AG04449 (cell line): Measurements from ENCODE around the gene DCAF10.
A peak's percentile ranks its signal among the peaks of the same experiment; 100 is the strongest.

ENCODE experiments used
- CTCF ChIA-PET: fragments of 350-600 bp; formaldehyde crosslinking; extraction: SDS; loops from one replicate; lab custom pipeline; 2021; ENCODE audit warnings: antibody characterized with exemption; lab: Yijun Ruan, JAX
- POLR2A ChIA-PET: fragments of 400-600, 350-600 bp; formaldehyde crosslinking; extraction: SDS; loops from one replicate; lab custom pipeline; 2020; ENCODE audit warnings: antibody characterized with exemption, inconsistent platforms; lab: Yijun Ruan, JAX
- DNase-seq: peaks from one replicate; pipeline ENCODE4 v3.0.0-alpha.2; 2010; ENCODE audit warnings: low read depth, low spot score
- H3K4me3 ChIP-seq: 2 replicates; pipeline ENCODE4 v1.5.1; 2011; ENCODE audit warnings: low read depth, mild to moderate bottlenecking, control low read depth, low read length
- TF ChIP-seq, protein P1 (sequence below): IDR thresholded peaks from one replicate; pipeline ENCODE4 v1.5.1; 2011; ENCODE audit warnings: mild to moderate bottlenecking, moderate library complexity, low read length, control low read depth, inconsistent platforms; ENCODE audit not compliant: insufficient read depth; ENCODE audit errors: missing control alignments

DCAF10 gene

DNA sequence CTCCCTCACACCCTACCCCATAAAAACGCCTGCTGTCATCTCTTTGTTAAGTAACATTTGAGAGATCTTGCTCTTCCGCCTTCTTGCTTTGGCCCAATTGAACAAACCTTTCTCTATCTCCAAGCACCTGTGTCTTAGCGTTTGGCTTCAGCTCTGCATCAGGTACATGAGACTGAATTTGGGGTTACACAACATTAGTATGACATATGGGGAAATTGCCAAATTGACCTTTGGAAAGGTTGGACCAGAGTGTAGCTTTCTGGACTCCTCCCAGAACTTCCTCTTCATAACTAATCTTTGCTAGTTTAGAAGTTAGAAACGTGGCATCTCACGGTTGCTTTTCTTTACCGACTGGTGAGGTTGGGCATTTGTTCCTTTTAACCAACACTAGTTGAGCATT, 12.3 kb upstream of the DCAF10 start:
- TF ChIP-seq, protein P1, sequence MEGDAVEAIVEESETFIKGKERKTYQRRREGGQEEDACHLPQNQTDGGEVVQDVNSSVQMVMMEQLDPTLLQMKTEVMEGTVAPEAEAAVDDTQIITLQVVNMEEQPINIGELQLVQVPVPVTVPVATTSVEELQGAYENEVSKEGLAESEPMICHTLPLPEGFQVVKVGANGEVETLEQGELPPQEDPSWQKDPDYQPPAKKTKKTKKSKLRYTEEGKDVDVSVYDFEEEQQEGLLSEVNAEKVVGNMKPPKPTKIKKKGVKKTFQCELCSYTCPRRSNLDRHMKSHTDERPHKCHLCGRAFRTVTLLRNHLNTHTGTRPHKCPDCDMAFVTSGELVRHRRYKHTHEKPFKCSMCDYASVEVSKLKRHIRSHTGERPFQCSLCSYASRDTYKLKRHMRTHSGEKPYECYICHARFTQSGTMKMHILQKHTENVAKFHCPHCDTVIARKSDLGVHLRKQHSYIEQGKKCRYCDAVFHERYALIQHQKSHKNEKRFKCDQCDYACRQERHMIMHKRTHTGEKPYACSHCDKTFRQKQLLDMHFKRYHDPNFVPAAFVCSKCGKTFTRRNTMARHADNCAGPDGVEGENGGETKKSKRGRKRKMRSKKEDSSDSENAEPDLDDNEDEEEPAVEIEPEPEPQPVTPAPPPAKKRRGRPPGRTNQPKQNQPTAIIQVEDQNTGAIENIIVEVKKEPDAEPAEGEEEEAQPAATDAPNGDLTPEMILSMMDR: no peak
- DNase-seq: no peak
- ChIA-PET CTCF (no interaction called here), POLR2A (no interaction called here)
- H3K4me3 ChIP-seq: no peak overlapping the region

DNA sequence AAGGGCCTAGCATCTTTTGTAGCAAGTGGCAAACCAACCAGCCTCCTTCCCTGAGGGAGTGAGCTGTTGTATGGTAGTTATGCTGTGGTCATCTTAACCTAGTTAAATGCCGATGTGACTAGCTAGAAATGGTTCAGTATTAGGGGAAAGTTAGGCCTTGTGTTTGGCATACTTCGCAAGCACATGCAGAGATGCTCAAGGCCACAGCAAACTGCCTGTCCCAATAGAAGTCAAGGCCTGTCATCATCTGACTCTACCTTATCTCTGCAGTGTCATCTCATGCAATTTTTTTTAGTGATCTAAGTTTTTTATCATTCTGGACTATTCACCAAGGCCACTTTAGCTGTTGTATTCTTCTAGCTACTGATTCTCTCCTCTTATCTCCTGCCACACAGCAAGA, 10.5 kb upstream of the DCAF10 start:
- no peak for DNase-seq
- POLR2A ChIA-PET: no interaction called here
- TF ChIP-seq, protein P1: no peak
- no peak overlapping the region for H3K4me3 ChIP-seq
- CTCF ChIA-PET: no interaction called here

DNA sequence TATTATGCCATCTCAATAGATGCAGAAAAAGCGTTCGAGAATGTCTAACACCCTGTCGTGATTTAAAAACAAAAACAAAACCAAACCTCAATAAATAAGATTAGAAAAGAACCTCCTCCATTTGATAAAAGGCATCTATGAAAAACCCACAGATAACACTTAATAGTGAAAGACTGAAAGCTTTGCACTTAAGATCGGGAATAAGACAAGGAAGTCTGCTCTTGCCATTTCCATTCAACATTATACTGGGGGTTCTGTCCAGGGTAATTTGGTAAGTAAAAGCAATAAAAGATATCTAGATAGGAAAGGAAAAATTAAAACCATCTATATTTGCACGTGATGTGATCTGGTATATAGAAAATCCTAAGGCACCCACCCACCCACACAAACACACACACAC, 8.5 kb upstream of the DCAF10 start:
- CTCF ChIA-PET: no interaction called here
- DNase-seq: no peak
- H3K4me3 ChIP-seq: no peak overlapping the region
- TF ChIP-seq, protein P1: no peak
- POLR2A ChIA-PET: no interaction called here

DNA sequence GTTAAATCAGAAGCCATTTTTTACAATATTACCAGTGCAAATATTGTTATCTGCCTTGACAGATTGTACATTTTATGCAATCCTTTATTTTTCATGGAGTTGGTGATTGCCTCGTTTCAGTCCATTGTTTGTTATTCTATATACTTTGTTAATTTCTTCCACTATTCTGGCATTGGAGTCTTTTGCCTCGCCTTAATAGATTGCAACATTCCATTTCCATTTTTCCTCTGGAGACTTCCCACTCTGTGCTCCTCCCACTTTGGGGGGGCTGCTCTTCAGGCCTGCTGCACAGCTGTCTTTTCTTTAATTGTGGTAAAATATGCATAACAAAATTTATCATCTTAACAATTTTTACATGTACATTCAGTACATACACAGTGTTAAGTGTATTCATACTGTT, 4.4 kb upstream of the DCAF10 start:
- TF ChIP-seq, protein P1: no peak
- no peak overlapping the region for H3K4me3 ChIP-seq
- CTCF ChIA-PET: no interaction called here
- POLR2A ChIA-PET: no interaction called here
- no peak for DNase-seq

DNA sequence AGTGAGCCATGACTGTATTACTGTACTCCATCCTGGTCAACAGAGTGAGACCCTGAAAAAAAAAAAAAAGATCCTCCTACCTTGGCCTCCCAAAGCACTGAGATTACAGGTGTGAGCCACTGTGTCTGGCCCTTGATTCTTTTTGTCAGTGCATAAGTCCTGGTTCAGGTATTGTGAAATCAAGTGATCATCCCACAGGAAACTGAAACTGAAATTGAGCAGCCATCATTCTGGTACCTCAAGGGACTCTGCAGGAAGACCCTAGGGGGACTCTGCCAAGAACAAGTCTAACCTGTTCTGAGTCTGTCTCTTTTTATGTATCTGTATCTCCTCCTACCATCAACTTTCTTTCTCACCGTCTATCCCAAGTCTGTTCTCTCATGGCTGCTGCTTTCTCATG, 1.9 kb upstream of the DCAF10 start:
- ChIA-PET CTCF (no interaction called here), POLR2A (no interaction called here)
- DNase-seq: no peak
- TF ChIP-seq, protein P1: no peak
- H3K4me3 ChIP-seq: no peak overlapping the region

DNA sequence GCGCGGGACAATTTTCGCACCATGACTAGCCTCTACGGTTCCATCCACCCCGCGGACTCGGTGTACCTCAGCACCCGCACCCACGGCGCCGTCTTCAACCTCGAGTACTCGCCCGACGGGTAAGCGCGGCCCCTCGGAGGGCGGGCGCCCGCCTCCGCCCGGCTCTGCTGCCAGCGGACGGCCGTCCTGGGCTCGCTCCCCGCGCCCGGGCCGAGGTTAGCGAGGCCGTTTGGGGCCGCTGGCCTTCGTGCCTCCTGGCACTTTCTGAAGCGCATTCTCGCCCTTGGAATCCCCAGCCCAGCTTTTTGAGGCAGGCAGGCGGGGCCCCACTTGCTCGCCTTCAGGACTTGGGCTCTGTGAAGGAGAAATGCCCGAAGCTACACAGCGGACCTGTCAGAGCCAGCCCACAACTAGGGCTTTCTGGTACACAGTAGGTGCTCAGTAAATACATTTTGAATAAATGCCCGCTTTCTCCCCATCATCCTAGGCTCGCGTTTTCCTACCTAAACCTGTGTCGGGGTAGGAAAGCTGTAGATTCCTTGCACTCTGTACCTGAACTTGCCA, 772 bp downstream of the DCAF10 start:
- TF ChIP-seq, protein P1: no peak
- peak overlapping the region; percentile 99 for H3K4me3 ChIP-seq
- no peak for DNase-seq
- POLR2A ChIA-PET: interaction anchor here (0.8 to 1.2 kb wide), 3 partner anchors 8 to 209 kb away, joined by 4 to 5 read pairs (median 4); partner anchors contain the start of gene TOMM5
- CTCF ChIA-PET: interaction anchor here (1.3 to 1.8 kb wide), 2 partner anchors 18 to 53 kb away, joined by 4 to 5 read pairs; no protein-coding TSS in a partner anchor
